Mesendoderm (in vitro differentiated cells): ENCODE data around the gene MEIOSIN.
A peak's percentile ranks its signal among the peaks of the same experiment; 100 is the strongest.

Source experiments
- DNase-seq: peaks from one replicate; pipeline ENCODE4 v3.0.0; 2013
- H2AK5ac ChIP-seq: 2 replicates; pipeline ENCODE4 v1.6.1; 2013; ENCODE audit warnings: low read length, inconsistent platforms
- H2BK120ac ChIP-seq: 2 replicates; pipeline ENCODE4 v1.6.1; 2013; ENCODE audit warnings: low read depth, mild to moderate bottlenecking, low read length, moderate library complexity, mixed read lengths
- H2BK15ac ChIP-seq: replicated peaks from 2 replicates; pipeline ENCODE4 v1.6.1; 2013; ENCODE audit warnings: low read depth, mild to moderate bottlenecking, moderate library complexity
- H2BK5ac ChIP-seq: 2 replicates; pipeline ENCODE4 v1.6.1; 2013; ENCODE audit warnings: low read length, inconsistent platforms
- H3K18ac ChIP-seq: 2 replicates; pipeline ENCODE4 v1.6.1; 2013; ENCODE audit warnings: mild to moderate bottlenecking, low read length, mixed read lengths
- H3K23ac ChIP-seq: one replicate; pipeline ENCODE4 v1.6.1; 2013; ENCODE audit warnings: low read length
- H3K27ac ChIP-seq: 2 replicates; pipeline ENCODE4 v1.5.1; 2013; ENCODE audit warnings: low read depth, mild to moderate bottlenecking, inconsistent platforms, low read length, moderate library complexity
- H3K27me3 ChIP-seq: 2 replicates; pipeline ENCODE4 v1.6.1; 2013; ENCODE audit warnings: low read length, control low read depth, mild to moderate bottlenecking, inconsistent platforms; ENCODE audit not compliant: insufficient read depth, poor library complexity
- H3K36me3 ChIP-seq: 2 replicates; pipeline ENCODE4 v1.6.1; 2013; ENCODE audit warnings: low read length, inconsistent platforms; ENCODE audit not compliant: control insufficient read depth, insufficient read depth
- H3K4ac ChIP-seq: one replicate; pipeline ENCODE4 v1.6.1; 2013; ENCODE audit warnings: low read depth, mild to moderate bottlenecking, low read length, moderate library complexity
- H3K4me1 ChIP-seq: 2 replicates; pipeline ENCODE4 v1.6.1; 2013; ENCODE audit warnings: low read depth, low read length, inconsistent platforms; ENCODE audit not compliant: control insufficient read depth
- H3K4me2 ChIP-seq: 2 replicates; pipeline ENCODE4 v1.6.1; 2013; ENCODE audit warnings: low read length
- H3K4me3 ChIP-seq: 2 replicates; pipeline ENCODE4 v1.5.1; 2013; ENCODE audit warnings: mild to moderate bottlenecking, low read length
- H3K56ac ChIP-seq: one replicate; pipeline ENCODE4 v1.6.1; 2013; ENCODE audit warnings: low read length
- H3K79me1 ChIP-seq: 2 replicates; pipeline ENCODE4 v1.6.1; 2013; ENCODE audit warnings: low read length, inconsistent platforms
- H3K79me2 ChIP-seq: 2 replicates; pipeline ENCODE4 v1.6.1; 2013; ENCODE audit warnings: mild to moderate bottlenecking, low read length; ENCODE audit not compliant: control insufficient read depth, insufficient read depth
- H3K9ac ChIP-seq: 2 replicates; pipeline ENCODE4 v1.6.1; 2013; ENCODE audit warnings: low read length, inconsistent platforms
- H4K5ac ChIP-seq: one replicate; pipeline ENCODE4 v1.6.1; 2013; ENCODE audit warnings: low read length
- H4K8ac ChIP-seq: one replicate; pipeline ENCODE4 v1.6.1; 2013; ENCODE audit warnings: low read depth, mild to moderate bottlenecking, control low read depth, low read length, moderate library complexity
- WGBS: extraction: QIAGEN DNeasy Blood & Tissue Kit; methylation state at CpG from one replicate; pipeline ENCODE4 v1.1.7; 2013; ENCODE audit warnings: low lambda C conversion rate, missing lambda C conversion rate; ENCODE audit not compliant: insufficient coverage; ENCODE audit errors: extremely low coverage; 5-methylcytosine and 5-hydroxymethylcytosine counted together

Gene MEIOSIN

DNA sequence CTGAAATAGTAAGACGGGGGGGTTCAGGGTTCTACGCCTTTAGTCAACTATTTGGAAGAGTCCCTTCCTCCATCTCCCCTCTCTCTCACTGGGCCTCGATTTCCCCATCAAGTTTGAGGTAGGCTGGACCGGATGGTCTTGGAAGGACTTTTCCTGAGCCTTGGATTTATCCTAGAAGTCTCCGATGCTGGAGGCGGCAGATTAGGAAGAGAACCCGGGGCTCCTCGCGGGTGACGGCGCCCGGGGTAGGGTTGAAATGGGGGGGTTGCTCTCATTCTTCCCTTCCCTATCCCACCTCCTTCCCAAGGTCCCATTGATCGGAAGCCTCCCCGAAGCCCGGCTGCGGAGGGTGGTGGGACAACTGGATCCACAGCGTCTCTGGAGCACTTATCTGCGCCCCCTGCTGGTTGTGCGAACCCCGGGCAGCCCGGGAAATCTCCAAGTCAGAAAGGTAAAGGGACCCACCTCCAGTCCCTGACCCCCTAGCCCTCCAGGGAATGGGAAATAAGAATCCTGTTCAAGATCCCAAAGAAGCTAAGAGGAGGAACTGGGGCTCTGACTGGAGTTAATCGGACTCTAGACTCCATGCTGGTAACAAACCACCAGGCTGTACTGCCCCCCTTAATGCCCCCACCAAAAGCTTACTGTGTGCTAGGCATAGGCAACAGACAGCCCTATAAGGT lies 40.0 kb upstream of the MEIOSIN start:
- H3K4me1 ChIP-seq = no peaks in the 10 kb centered on the region
- WGBS = no CpG with 5 or more reads among the region's 22 CpGs
- H2AK5ac ChIP-seq = no peak overlapping the region
- H2BK15ac ChIP-seq = no peak overlapping the region
- H3K23ac ChIP-seq = no peak overlapping the region
- H3K4ac ChIP-seq = peak overlapping the region; percentile 70
- H3K4me2 ChIP-seq = peak overlapping the region; percentile 85
- H3K79me1 ChIP-seq = peaks cover 13% of the 10 kb centered on the region
- no peak overlapping the region for H2BK5ac ChIP-seq
- H3K9ac ChIP-seq = peak overlapping the region; percentile 89
- peaks cover 6% of the 10 kb centered on the region for H3K36me3 ChIP-seq
- peak; percentile 85 for DNase-seq
- peaks cover 12% of the 10 kb centered on the region for H3K79me2 ChIP-seq
- no peaks in the 10 kb centered on the region for H3K27me3 ChIP-seq
- peak overlapping the region; percentile 8 for H3K18ac ChIP-seq
- H4K5ac ChIP-seq = no peak overlapping the region
- no peak overlapping the region for H4K8ac ChIP-seq
- H3K27ac ChIP-seq = no peak overlapping the region
- peak overlapping the region; percentile 88 for H3K56ac ChIP-seq
- H3K4me3 ChIP-seq = peak overlapping the region; percentile 79
- no peak overlapping the region for H2BK120ac ChIP-seq

DNA sequence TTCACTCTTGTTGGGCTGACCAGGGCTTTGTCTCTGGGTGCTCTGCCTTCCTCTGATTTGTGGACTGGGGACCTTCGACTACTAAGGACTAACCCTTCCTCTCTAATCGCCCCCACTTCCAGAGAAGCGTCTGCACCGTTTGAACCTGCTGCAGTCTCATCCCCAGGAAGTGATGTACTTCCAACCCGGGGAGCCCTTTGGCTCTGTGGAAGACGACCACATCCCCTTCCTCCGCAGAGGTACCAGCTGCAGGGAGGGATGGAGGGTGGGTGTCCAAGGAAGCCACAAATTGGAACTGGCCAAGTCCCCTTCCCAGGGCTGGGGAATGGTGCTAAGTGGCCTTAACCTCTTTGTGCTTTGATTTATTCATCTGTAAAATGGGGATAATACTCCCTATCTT lies 31.6 kb upstream of the MEIOSIN start:
- Histone ChIP-seq H3K79me1 (peaks cover 1% of the 10 kb centered on the region), H3K18ac (no peak overlapping the region), H3K4me1 (no peaks in the 10 kb centered on the region), H2AK5ac (no peak overlapping the region), H3K27ac (no peak overlapping the region), H3K79me2 (no peaks in the 10 kb centered on the region), H4K8ac (no peak overlapping the region), H3K4me3 (no peak overlapping the region), H3K9ac (no peak overlapping the region), H3K36me3 (peaks cover 13% of the 10 kb centered on the region), H3K23ac (no peak overlapping the region), H2BK15ac (no peak overlapping the region), H2BK5ac (no peak overlapping the region), H3K4me2 (no peak overlapping the region), H2BK120ac (no peak overlapping the region), H3K4ac (no peak overlapping the region), H3K56ac (no peak overlapping the region), H4K5ac (no peak overlapping the region), H3K27me3 (no peaks in the 10 kb centered on the region)
- no peak for DNase-seq
- no CpG with 5 or more reads among the region's 7 CpGs for WGBS

DNA sequence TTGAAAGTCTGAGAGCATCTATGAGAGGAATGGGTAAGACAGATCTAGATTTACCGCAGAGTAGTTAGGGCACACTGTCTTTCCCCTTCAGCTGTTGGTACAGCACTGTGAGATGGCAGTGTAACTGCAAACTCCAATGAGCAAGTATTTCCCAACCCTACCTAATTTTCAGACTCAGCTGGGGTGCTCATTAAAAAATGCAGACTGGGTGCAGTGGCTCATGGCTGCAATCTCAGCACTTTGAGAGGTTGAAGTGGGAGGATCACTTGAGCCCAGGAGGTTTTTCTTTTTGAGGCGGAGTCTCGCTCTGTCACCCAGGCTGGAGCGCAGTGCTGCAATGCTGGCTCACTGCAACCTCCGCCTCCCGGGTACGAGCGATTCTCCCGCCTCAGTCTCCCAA lies 28.1 kb upstream of the MEIOSIN start:
- Histone ChIP-seq H3K4me2 (no peak overlapping the region), H3K79me1 (no peaks in the 10 kb centered on the region), H3K36me3 (peaks cover 8% of the 10 kb centered on the region), H3K4me3 (no peak overlapping the region), H3K18ac (no peak overlapping the region), H3K79me2 (no peaks in the 10 kb centered on the region), H4K8ac (no peak overlapping the region), H2BK5ac (no peak overlapping the region), H3K23ac (no peak overlapping the region), H3K27ac (no peak overlapping the region), H4K5ac (no peak overlapping the region), H2BK15ac (no peak overlapping the region), H3K4me1 (no peaks in the 10 kb centered on the region), H2BK120ac (no peak overlapping the region), H3K9ac (no peak overlapping the region), H2AK5ac (no peak overlapping the region), H3K56ac (no peak overlapping the region), H3K4ac (no peak overlapping the region), H3K27me3 (no peaks in the 10 kb centered on the region)
- WGBS = no CpG with 5 or more reads among the region's 9 CpGs
- DNase-seq = no peak

DNA sequence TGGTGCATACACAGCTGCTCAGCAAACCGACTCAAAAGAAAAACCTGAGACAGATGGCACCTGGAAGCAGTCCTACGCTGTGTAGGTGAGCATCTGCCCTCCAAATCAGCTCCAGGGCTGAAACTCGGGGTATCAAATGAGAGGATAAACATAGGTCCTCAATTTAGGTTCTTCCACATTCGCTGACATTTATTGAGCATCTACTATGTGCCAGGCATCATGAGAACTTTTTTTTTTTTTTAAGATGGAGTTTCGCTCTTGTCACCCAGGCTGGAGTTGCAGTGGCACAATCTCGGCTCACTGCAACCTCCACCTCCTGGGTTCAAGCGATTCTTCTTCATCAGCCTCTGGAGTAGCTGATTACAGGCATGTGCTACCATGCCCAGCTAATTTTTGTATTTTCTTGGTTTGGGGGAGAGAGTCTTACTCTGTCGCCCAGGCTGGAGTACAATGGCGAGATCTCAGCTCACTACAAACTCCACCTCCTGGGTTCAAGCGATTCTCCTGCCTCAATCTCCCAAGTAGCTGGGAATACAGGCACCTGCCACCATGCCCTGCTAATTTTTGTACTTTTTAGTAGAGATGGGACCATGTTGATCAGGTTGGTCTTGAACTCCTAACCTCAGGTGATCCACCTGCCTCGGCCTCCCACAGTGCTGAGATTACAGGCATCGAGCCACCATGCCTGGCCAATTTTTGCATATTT lies 27.4 kb upstream of the MEIOSIN start:
- Histone ChIP-seq H2BK120ac (no peak overlapping the region), H2AK5ac (no peak overlapping the region), H3K27ac (no peak overlapping the region), H3K4me2 (no peak overlapping the region), H3K4me3 (no peak overlapping the region), H3K23ac (no peak overlapping the region), H3K79me2 (no peaks in the 10 kb centered on the region), H2BK5ac (no peak overlapping the region), H3K79me1 (no peaks in the 10 kb centered on the region), H2BK15ac (no peak overlapping the region), H3K36me3 (peaks cover 8% of the 10 kb centered on the region), H4K8ac (no peak overlapping the region), H3K4me1 (no peaks in the 10 kb centered on the region), H3K18ac (no peak overlapping the region), H4K5ac (no peak overlapping the region), H3K27me3 (no peaks in the 10 kb centered on the region), H3K4ac (no peak overlapping the region), H3K56ac (no peak overlapping the region), H3K9ac (no peak overlapping the region)
- no peak for DNase-seq
- no CpG with 5 or more reads among the region's 12 CpGs for WGBS

DNA sequence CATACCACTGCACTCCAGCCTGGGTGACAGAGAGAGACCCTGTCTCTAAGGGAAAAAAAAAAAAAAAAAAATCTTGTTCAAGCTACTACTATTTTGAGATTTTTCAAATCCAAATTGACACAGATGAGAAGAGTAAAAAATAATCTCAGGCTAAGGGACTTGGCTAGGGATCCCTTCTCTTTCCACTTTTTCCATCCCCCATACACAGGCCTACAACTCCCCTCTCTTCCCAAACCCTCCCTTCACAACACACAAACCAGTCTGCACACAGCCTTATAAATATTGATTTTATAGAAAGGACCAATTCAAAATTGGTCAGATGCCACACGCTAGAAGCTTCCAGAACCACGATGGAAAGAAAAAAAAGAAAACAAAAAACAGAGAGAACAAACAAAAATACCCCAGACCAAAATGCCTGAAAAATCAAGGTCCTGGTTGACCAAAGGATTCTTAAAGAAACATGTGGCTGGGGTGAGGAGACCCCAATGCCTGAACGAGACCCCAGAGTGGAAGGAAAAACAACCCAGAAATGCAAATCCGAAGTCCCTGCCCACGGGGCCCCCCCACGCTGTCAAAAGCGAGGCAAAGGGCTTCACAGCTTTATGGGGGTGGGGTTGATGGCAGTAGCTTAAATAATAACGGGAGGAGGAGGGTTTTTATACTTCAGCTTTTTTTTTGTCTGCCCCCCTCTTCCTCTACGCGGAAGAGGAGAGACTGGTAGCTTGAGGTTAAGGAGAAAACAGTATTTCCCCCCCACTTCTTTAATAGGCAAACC lies 22.7 kb upstream of the MEIOSIN start:
- no peak overlapping the region for H4K5ac ChIP-seq
- no peaks in the 10 kb centered on the region for H3K4me1 ChIP-seq
- H3K23ac ChIP-seq = no peak overlapping the region
- peaks cover 2% of the 10 kb centered on the region for H3K36me3 ChIP-seq
- no peak overlapping the region for H3K4me3 ChIP-seq
- no peak overlapping the region for H3K4me2 ChIP-seq
- no peak overlapping the region for H3K18ac ChIP-seq
- H3K4ac ChIP-seq = no peak overlapping the region
- no peak overlapping the region for H3K9ac ChIP-seq
- H3K79me1 ChIP-seq = peaks cover 14% of the 10 kb centered on the region
- no peak for DNase-seq
- no peak overlapping the region for H4K8ac ChIP-seq
- H3K27ac ChIP-seq = no peak overlapping the region
- no peak overlapping the region for H2BK15ac ChIP-seq
- no CpG with 5 or more reads among the region's 10 CpGs for WGBS
- no peak overlapping the region for H2AK5ac ChIP-seq
- H3K56ac ChIP-seq = no peak overlapping the region
- H3K27me3 ChIP-seq = no peaks in the 10 kb centered on the region
- H2BK120ac ChIP-seq = no peak overlapping the region
- H2BK5ac ChIP-seq = no peak overlapping the region
- H3K79me2 ChIP-seq = peaks cover 18% of the 10 kb centered on the region
